Astrocyte (in vitro differentiated cells and primary cell): Measurements from ENCODE around the gene SLC35G6.

ENCODE experiments used
- CTCF ChIP-seq: IDR thresholded peaks from 2 replicates; pipeline ENCODE4 v1.5.1; 2011; ENCODE audit warnings: low read depth, mild to moderate bottlenecking, inconsistent platforms, low read length, moderate library complexity; ENCODE audit not compliant: insufficient read depth
- EZH2 ChIP-seq: IDR thresholded peaks from 2 replicates; pipeline ENCODE4 v1.6.1; 2012; ENCODE audit warnings: mild to moderate bottlenecking, low read length, inconsistent platforms; ENCODE audit not compliant: insufficient read depth

- TF ChIP-seq CTCF (no peak), EZH2 (no peak)
Measured at GRCh38 chr17:7484919-7485377, 3.7 kb downstream of the SLC35G6 start.
